Stimulated activated CD4-positive, alpha-beta T cell treated with anti-CD3 and anti-CD28 coated beads, Interleukin-12 subunit alpha, Interleukin-12 subunit beta, amount 100 ng/mL, for 24 hours (primary cell): ENCODE measurements around the gene VPS26C.
"Not testable (repeated sequence)": the region's sequence is repeated elsewhere in the genome, so short reads cannot be mapped to it uniquely, and the experiment has no call there.

Source experiments
- DNase-seq, 2 experiments: peaks; one replicate each; pipeline ENCODE4 v3.0.0-alpha.2; 2020; ENCODE audit warnings: low read depth in 2 of 2

Gene VPS26C

GRCh38 chr21:37267269-37268185 lies at the start of gene VPS26C:
VPS26C (minus strand) TSS chr21:37267334; CDS start chr21:37267294, 40 bp downstream.
- peak; percentile 96 to 97 for DNase-seq

- not testable (repeated sequence) for DNase-seq
Measured at GRCh38 chr21:37316072-37316471, 48.9 kb upstream of the VPS26C start.

GRCh38 chr21:37300114-37300751 lies 33.1 kb upstream of the VPS26C start:
- DNase-seq = no peak

GRCh38 chr21:37297364-37297763 lies 30.2 kb upstream of the VPS26C start:
- DNase-seq = no peak

- no peak for DNase-seq
Measured at GRCh38 chr21:37294679-37295078, 27.5 kb upstream of the VPS26C start.

- DNase-seq = no peak
Measured at GRCh38 chr21:37292941-37293340, 25.8 kb upstream of the VPS26C start.

GRCh38 chr21:37292041-37292440 lies 24.9 kb upstream of the VPS26C start:
- no peak for DNase-seq

GRCh38 chr21:37283191-37283710 lies 16.1 kb upstream of the VPS26C start:
- not testable (repeated sequence) for DNase-seq

GRCh38 chr21:37282602-37283001 lies 15.5 kb upstream of the VPS26C start:
- not testable (repeated sequence) for DNase-seq

GRCh38 chr21:37281993-37282392 lies 14.9 kb upstream of the VPS26C start:
- no peak for DNase-seq

- DNase-seq = no peak
Measured at GRCh38 chr21:37281579-37281978, 14.4 kb upstream of the VPS26C start.

- not testable (repeated sequence) for DNase-seq
Measured at GRCh38 chr21:37279271-37279670, 12.1 kb upstream of the VPS26C start.

- DNase-seq = no peak
Measured at GRCh38 chr21:37278199-37278598, 11.1 kb upstream of the VPS26C start.

- DNase-seq = no peak
Measured at GRCh38 chr21:37276377-37276776, 9.2 kb upstream of the VPS26C start.

- no peak for DNase-seq
Measured at GRCh38 chr21:37273911-37274690, 7.0 kb upstream of the VPS26C start.

- DNase-seq = no peak
Measured at GRCh38 chr21:37273440-37273839, 6.3 kb upstream of the VPS26C start.

GRCh38 chr21:37272897-37273296 lies 5.8 kb upstream of the VPS26C start:
- no peak for DNase-seq

GRCh38 chr21:37270576-37271365 lies 3.6 kb upstream of the VPS26C start:
- DNase-seq = no peak

GRCh38 chr21:37269481-37269880 lies 2.3 kb upstream of the VPS26C start:
- DNase-seq = no peak

- DNase-seq = no peak
Measured at GRCh38 chr21:37268186-37268503, 1.0 kb upstream of the VPS26C start.

- DNase-seq = no peak
Measured at GRCh38 chr21:37266515-37267221, 466 bp downstream of the VPS26C start.
